Inflammatory macrophage treated with lipopolysaccharide for 1 hour (primary cell): Measurements from ENCODE around the gene SEMA4C.

Experiments
- DNase-seq, 2 donors: peaks; one replicate each; pipeline ENCODE4 v3.0.0-alpha.2; 2020 to 2022

SEMA4C gene

DNA sequence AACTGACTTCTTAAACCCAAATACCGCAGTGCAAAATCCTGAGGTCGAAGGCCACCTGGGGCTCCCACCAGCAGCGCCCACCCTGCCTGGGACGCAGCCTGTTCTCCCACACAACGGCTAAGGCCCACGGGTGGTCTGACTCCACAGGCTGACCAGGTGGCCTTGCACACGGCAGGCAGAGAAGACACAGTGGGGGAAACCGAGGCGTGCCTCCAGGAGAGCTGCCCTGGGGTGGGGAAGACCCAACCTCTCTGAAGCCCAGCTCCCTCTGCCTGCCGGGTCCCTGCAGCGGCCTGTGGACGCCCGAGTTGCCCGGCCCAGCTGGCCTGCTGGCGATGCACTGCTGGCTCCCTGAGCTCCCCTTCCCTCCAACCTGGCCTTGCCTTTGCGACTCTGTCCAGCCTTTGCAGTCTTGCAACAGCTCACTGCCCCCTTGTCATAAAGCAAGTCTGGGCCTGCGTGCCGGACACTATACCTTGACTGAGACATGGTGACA, 9.7 kb upstream of the SEMA4C start:
- DNase-seq, result no peak

DNA sequence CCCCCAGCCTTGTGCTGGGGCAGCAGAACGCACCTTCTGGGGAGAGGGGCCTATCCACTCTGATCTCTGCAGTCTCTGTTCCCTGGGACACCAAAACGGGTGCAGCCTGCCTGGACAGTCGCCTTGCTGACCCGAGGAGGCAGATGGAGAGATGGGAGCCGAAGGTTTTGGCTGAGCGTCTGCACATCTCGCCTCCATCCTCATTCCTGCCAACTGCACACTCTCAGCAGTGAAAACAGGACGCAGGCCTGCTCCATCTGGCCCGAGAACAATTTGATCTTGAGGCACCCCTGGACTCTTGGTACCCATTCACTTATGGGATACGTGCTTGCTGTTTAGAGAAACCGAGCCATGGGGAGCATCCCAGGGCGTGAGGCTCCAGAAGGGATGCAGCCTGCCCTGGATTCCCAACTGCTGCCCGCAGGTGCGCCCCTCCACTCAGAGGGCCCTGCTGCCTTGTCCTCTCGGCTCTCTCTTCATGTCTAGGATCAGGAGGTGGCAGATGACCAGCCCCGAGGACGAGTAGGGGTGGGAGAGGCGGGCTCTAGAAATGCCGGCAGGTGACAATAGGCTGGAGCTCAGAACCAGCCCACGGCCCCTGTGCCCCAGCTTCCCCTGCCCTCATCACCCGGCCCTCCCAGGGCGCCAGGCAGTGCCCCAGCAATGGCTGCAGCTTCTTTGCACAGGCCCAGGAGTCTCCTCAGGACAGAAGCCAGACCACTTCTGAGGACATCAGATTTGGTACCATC, 9.1 kb upstream of the SEMA4C start:
- no peak for DNase-seq

DNA sequence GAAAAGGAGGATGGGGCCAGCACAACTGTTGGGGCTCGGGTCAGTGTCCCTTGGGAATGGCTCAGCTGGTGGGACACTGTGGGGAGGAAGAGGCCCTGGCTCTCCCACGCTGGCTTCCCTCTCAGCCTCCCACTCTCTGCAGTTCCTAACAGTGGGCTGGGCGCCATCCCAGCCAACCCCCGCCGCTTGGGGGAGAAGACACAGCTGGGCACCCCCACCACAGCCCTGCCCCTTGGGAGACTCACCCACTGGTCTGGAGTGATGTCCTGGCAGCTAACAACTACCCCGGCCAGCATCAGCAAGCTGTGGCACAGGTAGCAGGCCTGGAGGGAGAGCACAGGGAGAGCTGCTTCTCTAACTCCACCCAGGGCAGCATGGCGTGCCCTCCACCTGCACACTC, 8.3 kb upstream of the SEMA4C start:
- no peak for DNase-seq

DNA sequence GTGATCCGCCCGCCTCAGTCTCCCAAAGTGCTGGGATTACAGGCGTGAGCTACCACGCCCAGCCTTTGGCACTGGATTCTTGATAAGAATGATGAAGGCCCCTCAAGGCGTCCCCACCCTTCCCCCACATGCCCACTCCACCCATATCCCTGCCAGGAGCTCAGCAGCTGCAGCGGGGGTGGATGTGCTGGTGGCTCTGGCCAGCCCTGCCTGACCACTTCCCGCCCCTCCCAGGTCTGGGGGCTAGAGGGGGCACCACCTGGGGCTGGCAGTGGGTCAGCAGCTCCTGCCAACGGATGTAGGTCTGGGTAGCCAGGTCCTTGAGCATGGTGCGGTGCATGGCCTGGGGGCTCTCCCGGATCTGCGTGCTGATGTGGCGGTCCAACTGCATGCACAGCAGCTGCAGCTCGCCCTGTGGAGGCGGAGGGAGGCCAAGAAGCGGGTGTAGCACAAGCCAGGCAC, 7.8 kb upstream of the SEMA4C start:
- no peak for DNase-seq

DNA sequence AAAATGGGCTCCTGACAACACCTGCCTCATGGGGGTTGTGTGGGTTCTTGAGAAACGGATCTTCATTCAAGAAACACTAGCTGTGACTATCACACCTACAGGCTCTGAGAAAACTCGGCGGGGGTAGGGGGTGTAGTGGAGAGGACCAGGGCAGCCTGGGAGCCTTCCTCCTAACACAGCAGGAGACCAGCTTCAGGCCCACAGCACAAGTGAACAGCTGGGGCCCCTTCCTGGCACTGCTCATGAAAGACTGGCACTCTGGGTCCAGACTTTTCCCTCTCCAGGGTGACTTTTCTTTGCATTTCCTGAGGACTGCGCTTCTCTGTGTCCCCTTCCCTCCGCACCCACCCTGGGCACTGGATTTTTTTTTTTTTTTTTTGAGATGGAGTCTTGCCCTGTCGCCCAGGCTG, 7.2 kb upstream of the SEMA4C start:
- no peak for DNase-seq

DNA sequence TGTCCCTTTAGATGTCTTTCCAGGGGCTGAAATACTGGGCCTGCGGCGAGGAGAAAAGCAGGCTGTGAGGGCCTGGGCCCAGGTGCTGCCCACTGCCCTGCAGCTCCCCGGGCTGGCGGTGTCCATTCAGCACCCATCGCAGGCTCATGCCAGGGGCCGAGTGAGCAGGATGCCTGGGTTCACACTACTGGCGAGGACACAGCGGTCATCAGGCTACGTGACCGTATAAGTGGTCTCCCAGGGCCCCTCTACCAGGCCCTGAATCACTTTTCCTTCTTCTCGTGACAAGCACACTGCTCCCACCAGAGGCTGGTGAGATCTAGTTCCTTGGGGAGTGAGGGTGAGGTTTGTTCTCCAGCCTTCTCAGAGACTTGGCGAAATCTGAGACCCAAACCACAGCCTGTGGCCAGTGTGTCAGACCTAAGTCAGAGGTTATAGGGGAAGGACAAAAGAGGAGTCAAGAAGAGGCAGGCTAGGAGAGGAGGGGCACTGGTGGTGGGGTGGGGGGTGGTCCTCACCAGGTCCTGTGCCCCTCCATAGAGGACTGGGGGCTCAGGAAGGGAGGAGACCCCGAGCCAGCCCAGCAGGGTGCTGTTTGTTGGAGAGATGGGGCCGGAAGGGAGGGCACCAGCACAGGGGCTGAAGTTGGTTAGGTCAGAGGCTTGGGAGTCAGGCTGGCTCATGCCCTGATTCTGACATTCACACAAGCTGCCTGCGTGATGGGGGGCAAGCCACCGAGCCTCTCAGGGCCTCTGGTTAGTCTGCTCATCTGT, 6.6 kb upstream of the SEMA4C start:
- DNase-seq, result no peak

DNA sequence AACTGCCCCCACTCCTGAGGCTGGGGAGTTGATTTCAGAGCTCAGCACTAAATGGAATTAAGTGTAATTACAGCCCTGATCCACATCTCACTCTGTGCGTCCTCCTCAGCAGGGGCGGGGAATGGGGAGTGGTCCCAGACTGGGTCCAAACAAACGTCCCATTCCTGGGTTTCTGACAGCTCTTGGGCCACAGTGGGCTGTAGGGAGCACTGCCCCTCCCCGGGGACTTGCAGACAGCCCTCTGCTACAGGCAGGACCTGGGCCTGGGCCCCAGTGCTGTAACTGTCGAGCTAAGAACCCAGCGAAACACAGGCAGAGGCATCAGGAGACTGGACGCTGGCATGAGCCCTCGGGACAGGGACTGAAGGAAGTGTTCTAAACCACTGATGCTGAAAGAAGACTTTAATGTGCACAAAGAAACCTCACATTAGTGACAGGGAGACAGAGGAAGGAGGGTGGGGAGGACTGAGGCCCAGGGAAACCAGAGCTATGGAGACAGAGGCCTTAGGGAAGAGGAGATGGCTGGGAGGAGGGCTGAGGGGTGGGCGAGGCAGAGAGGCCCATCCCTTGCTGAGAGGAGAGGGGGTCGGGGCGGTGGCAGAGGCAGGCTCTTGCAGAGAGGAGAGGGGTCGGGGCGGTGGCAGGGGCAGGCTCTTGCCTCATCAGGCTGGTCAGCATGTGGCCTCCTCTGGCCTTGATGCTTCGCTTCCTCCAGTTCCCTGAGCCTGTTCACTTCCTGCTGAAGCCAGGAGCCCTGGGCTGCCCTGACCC, 5.8 kb upstream of the SEMA4C start:
- DNase-seq, result no peak

DNA sequence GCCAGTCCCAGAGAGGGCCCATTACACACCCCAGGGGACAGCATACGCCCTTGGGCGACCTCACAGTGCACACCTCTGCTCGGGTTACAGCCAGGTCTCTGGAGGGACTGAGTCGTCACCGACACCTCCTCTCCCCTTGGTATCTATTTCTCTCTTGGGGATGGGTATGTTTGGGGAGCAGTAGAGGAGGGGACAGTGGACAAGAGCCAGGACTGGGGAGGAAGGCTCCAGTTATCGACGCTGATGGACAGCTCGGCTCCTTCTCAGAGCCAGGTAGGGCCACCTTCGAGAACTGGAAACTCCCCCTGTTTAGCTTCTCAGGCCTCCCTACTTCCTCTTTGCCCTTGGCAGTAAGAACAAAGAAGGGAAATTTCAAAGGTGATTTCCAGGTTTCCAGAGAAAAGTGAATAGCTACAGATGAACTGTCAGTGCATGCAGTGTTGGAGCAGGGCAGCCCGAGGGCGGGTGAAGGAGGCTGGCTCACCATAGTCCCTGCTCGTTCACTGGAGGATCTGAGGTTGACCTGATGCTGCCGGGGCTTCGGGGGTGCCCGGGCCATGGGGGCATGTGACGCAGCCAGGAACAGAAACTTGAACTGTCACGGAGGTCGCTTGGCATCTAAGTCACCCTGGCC, 4.4 kb upstream of the SEMA4C start:
- DNase-seq, result peak in 1 of 2 donors; percentile 30

DNA sequence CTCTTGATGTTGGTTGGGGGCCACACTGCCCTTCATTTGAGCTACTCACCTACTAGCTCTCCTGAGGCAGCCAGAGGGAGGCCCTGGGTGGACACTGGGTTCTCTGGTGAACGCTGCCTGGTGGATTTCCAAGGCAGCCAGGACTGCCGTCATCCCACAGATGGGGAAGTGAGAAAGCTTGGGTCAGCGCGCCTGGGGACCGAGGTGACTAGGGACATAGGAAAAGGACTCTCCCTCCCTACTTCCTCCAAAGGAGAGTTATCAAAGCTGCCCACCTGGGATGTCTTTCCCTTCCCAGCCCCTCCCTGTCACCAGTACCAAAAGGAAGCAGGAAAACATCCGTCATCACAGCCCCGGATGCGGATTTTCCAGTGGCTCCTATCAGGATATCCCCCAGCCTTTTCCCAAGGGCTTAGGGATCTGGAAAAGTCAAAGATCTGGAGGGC, 3.8 kb upstream of the SEMA4C start:
- DNase-seq, result peak; percentile 70 to 71

DNA sequence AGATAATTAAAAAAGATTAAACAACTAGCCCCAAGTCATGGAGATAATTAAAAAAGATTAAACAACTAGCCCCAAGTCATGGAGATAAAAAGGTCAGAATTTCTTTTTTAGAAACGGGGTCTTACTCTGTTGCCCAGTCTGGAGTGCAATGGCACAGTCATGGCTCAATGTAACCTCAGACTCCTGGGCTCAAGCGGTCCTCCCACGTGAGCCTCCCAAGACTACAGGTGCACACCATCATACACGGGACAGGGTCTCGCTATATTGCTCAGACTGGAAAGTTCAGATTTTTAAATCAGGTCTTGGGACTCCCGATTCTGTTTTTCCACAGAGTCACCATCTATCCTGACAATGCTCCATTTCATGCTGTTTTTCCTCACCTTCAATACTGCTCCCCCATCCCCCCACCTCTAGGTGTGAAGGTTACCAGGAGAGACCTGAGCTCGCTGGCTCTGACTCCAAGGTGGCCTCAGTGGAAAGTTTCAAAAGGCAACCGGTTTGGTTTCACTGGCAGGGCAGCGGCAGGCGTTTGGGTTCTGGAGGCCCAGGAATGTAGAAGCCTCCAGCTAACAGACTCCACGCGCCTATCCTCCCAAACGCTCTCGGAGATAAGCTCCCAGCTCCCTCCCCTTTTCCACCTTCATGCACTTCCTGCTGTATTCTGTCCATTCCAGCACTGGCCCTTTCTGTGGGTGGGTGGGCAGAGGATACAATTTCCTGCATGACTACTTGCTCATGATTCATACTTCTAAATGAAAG, 2.9 kb upstream of the SEMA4C start:
- DNase-seq, result no peak

DNA sequence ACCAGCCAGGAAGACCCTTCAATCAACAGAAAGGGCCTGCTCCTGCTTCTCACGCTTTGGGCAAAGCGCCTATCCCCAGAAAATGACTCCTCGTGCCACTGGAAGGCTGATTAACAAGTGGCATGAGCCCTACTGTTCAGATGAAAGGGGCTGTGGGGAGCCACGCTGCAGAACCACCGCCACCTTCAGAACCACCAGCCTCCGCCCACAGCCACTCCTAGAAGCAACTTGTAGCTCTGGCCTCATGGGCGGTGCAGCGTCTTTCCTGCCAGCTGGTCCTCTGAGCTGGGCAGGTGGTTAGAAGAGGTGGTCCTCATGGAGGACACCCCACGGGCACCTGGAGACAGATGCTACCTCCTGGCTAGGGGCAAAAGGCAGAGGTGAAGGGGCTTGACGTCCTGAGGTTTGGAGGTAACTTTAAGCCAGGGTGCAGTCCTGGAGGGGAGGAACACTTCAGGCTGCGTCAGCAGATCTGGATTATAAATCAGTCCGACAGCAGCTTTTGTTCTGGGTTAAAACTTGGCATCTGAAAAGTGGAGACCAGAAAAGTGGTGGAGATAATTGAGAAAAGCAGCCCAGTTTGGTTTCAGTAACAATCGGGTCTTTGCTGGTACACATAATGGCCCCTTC, 861 bp upstream of the SEMA4C start:
- DNase-seq, result no peak

DNA sequence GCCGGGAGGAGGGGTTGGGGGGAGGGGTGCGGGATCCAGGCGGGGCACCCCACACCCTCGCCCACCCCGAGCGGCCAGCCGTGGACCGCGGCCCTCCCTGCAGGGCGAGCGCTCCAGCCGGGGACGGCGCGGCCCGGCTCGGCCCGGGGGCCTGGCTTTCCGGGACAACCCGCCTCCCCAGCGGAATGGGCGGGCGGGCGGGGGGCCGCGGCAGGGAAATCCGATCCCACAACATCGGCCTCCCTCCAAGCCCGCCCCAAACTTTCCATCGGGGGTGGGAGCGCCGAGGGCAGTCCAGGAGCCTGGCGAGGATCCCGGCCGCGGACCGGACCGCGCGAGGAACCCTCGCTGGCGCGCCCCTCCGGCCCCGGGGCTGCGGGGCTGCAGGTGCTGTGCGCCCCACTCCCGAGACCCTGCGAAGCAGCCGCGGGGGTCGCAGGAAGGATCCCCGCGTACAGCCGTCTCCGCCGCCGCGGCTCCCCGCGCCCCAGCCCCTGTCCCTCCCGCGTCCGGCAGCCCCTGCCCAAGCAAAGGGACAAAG, 529 bp downstream of the SEMA4C start:
- no peak for DNase-seq

DNA sequence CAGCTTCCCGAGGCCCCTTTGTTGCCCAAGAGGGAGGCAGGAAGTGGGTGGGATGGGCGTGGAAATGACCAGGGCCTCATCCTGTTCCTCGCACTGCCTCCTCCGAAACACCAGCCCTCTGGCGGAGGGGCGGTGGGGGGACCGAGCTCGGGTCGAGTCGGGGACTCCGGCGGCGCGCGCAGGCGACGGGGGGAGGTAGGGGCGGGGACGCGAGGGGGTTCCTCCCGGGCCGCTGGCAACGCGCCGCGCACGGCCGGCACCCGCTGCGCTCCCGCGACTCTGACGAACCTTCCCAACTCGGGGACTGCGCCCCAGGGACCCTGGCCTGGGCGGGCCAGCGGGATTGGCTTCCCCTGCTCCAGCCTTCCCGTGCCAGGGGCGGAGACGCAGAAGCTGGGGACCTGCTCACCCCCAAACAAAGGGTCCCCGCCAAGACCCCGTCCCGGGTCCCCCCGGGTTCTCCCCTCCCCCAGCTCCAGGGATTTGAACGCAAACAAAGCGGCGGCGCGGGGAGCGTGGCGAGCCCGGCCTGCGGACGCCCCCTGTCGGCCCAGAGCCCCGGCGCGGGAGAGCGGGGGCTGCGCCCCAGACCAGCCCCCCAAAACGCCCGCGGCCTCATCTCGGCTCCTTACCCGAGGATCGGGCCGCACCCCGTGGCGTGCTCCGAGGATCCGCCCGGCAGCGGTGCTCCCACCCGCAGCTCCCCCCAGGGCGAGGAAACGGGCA, 1.2 kb downstream of the SEMA4C start:
- peak; percentile 30 to 44 for DNase-seq

DNA sequence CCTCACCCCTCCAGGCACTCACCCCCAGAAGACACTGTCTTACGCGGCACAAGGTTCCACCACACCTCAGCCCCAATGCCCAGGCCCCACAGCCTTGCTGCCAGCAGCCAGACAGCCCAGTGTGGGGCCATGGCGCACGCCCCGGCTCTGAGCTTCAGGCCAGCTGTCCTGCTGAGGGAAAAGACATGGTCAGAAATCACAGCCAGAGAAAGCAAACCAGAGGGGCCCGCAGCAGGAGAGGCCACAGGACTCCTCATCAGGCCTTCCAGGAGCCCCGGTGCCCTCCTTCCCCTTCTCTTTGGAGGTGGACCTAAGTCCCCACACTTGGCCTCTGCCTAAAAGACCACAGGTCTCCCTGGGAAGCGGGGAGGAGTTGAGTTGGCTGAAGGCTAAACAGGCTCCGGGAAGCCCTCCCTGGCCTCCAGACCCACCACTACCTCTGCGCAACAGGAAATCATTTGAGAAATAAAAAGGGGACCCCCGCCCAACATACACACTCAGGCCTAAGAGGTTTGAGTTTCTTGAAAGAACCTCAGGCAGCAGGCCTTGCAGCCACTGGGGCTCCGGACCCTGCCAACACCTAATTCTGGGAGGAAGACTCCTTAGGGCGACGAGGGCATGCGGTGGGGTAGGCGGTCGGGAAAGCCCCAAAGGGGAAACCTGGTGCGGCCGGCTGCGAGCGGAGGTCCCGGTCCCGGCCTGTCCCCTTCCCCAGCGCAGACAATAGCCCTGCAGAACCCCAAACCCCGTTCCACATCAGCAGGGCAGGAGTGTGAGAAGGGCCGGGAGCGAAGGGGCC, 1.9 kb downstream of the SEMA4C start:
- DNase-seq, result no peak

DNA sequence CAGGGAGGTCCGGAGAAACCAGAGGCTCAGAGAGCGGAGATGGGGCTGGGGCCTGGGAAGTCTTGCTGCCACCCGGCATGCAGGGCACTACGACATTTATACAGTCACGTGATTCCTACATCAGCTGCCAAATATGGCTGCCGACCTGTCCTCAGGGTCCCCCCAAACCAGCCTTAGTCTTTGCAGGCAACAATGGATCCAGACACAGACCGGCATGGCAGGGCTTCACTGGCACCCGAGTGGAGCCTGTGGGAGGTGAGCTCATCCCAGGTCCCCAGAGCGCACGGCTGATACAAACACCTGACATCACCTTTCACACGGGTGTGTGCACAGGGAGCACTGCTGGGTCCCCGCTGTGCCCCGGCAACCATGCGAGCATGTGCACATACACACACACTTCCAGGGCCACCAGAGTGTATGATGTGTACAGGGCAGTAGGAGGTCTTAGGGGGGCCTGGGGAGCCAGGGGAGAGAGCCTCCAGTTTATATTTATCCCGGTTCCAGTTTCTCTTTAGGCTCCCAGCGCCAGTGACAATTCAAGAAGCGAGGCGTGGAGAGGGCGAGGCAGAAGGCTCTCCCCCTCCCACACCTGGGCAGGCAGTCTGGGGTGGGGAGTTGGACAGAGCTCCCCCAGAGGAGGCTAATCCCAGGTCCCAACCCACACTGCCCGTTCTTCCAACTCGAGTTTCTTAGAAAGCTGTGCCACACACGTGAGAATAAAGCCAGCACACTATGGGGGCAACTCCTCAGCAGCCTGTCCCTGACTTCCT, 2.7 kb downstream of the SEMA4C start:
- DNase-seq, result no peak

DNA sequence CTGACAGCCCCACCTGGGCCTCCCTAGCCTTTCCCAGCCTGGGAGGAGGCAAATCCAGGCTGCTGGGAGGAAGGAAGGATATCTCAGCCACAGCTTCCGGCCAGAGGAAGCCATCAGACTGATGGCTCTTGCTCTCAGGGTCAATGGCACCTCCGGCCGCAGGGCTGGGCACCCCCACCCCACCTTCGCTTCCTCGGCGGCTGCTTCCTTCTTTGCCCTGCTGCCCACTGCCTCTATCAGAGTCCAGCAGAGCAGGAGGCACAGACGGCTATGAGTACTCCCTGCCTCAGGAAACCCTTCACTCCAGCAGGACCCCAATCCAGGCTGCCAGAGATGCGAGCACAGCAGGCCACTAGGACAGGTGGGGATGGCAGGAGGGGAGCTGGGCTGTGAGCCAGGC, 3.3 kb downstream of the SEMA4C start:
- no peak for DNase-seq

DNA sequence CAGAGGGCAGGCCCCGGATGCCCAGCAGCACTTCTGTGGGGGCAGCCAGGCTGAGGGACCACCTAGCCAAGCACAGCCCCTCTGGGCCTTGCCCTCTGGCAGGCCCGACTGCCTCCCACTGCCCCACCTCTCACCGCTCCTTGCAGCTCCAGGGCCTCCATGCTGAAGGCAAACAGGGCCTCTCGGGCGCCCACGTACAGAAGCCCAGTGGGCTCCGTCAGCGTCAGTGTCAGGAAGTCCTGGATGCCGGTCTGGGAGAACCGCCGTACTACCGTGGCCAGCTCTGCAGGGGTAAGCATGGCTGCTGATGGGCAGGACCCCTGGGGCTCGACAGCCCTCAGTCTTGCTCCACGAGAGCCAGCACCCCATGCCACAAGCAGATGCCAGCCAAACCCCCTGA, 3.7 kb downstream of the SEMA4C start:
- no peak for DNase-seq

DNA sequence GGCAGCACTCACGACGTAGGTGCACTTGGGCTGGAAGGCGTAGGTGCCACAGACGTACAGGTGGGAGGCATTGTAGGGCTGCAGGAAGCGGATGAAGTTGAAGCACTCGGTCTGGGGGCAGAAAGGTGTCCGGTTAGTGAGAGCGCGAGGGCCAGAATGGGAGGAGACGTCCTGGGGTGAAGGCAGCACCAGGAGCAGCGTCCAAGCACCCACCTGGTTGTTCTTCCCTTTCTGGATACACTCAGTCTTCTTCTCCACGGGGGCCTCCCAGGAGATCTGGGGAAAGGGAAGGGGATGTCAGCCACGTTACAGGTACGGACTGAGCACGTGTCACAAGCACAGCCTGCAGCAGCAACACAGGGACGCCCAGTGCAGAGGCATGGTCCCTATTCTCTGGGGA, 4.2 kb downstream of the SEMA4C start:
- no peak for DNase-seq
